Smooth muscle cell of trachea (primary cell): ENCODE results near the gene GPT2. TPM values are rescaled to one million over a fixed set of nuclear protein-coding genes. Genes with fewer than 3 reads are reported as not detected.

Experiments
- total RNA-seq: library from RNA; depleted of rRNA; stranded (reverse); fragments of >200 nt; gene quantifications from 2 replicates; pipeline ENCODE4 v1.2.1, GENCODE V29; 2014

GPT2 gene
- total RNA-seq, result 8.3 and 21.0 TPM in 2 replicates

GRCh38 chr16:46883690-46884512 lies at the start of gene GPT2:
GPT2 (plus strand) TSS chr16:46884362; CDS start chr16:46884716, 354 bp downstream.

DNA sequence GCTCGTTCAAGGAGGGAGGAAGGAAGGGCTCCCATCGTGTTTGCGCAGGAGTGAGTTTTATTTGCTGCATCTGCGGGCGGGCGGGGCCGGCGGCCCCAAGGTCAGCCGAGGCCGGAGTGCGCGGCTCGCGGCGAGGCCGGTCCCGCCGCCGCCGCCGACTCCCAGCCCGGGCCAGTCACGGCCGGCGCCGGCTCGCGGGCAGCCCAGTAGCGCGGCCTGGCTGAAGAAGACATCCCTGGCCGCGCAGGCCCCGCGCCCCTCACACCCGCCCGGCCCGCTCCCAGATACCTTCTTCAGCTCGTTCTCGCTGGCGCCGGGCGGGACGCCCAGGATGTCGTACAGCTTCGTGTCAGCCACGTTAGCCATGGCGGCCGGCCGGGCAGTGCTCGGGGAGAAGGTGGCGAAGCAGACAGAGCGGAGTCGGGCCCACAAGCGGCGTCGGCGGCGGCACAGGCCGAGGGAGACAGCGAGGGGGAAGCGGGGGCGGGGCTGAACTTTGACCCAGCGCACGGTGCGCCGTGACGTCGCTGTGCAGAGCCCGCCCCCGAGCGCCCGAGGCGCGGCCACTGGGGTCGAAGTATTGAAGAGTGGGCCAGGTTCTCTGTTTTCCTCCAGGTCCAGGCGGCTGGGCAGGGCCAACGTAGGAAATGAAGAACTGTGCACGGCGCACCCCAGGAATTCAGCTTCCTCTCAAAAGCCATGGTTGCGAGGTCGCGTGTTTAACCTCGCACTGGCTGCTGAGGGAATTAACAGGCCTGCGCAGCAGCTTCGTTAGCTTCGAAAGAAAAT lies 89.2 kb downstream of the GPT2 start, which contains the start of gene DNAJA2:
Gene DNAJA2, minus strand, starts transcription at position 468 of the 789 bp plus-strand sequence. Its CDS starts 102 bp downstream, at position 366.

Other genes with a start within 250 kb of the GPT2 start
- gene VPS35, start 195.2 kb upstream of the GPT2 start, total RNA-seq, result 152 and 198 TPM in 2 replicates
- gene ORC6, start 194.7 kb upstream of the GPT2 start, total RNA-seq, result 1.7 and 12.1 TPM in 2 replicates
- gene MYLK3, start 136.0 kb upstream of the GPT2 start, total RNA-seq, result 0.15 and 0.17 TPM in 2 replicates
- 6.3 and 7.1 TPM in 2 replicates for gene C16orf87, start 53.2 kb upstream of the GPT2 start, total RNA-seq
- 57.6 and 74.8 TPM in 2 replicates for gene DNAJA2, start 89.3 kb downstream of the GPT2 start, total RNA-seq